Measurements from ENCODE around the gene TMEM31.

DNA sequence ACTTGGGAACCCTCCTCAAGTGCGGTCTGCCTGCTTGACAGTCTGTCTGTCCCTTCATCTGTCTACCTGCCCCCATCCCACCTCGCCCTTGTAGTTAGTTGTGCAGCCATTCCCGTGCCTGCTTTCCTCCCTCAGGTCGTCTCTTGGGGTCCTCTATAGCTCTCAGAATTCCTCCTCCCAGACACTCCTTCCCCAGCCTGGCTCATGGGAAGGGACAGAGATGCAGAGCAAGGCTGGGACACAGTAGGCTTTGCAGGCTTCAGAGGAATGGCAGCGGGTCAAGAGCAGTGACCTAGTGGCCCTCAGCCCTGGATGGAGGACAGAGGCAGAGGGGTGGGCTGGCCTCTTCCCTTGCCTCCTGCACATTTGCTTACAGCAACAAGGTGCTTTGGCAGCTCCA, 18.3 kb downstream of the TMEM31 start:
- no peak for TF ChIP-seq EZH2 (IDR thresholded peaks at IDR 0.05; ENCODE audit: low read depth)
- no peak for TF ChIP-seq CTCF (conservative IDR thresholded peaks at IDR 0.05)

Data from PC-9 (cell line).